Activated naive CD8-positive, alpha-beta T cell (primary cell): ENCODE data around the gene CCNJL.

Experiments
- H3K27ac Mint-ChIP-seq: one replicate; pipeline ENCODE4 v1.8.0; 2021; ENCODE audit warnings: mixed read lengths
- H3K27me3 Mint-ChIP-seq: one replicate; pipeline ENCODE4 v1.8.0; 2021; ENCODE audit warnings: mixed read lengths
- H3K36me3 Mint-ChIP-seq: one replicate; pipeline ENCODE4 v1.8.0; 2021; ENCODE audit warnings: mixed read lengths
- H3K4me1 Mint-ChIP-seq: one replicate; pipeline ENCODE4 v1.8.0; 2021; ENCODE audit warnings: low read depth, mixed read lengths
- H3K4me3 Mint-ChIP-seq: one replicate; pipeline ENCODE4 v1.8.0; 2021; ENCODE audit warnings: mild to moderate bottlenecking, mixed read lengths
- H3K9me3 Mint-ChIP-seq: one replicate; pipeline ENCODE4 v1.8.0; 2021; ENCODE audit warnings: low read depth, mixed read lengths

CCNJL gene

DNA sequence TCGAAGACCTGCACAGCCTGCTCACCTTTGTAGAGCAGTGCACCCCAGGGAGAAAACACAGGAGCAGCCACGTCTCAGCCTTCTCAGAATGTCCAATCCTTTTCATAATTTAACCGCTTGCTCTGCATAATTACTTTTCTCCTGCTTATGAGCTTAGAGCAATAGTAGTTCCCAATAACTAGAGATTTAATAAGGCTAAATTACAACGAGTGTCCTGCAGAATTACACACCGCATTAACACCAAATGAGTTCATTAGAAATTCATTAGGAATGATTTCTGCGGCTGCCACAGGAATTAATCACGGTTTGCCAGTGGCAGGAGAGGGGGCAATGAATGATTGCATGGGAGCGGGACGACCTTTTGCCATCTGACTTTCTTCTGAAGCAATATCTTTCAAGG lies 101.8 kb downstream of the CCNJL start:
- Mint-ChIP-seq H3K36me3 (no peaks in the 10 kb centered on the region), H3K4me3 (no peak overlapping the region), H3K27me3 (no peaks in the 10 kb centered on the region), H3K9me3 (no peaks in the 10 kb centered on the region), H3K4me1 (no peaks in the 10 kb centered on the region), H3K27ac (no peak overlapping the region)

DNA sequence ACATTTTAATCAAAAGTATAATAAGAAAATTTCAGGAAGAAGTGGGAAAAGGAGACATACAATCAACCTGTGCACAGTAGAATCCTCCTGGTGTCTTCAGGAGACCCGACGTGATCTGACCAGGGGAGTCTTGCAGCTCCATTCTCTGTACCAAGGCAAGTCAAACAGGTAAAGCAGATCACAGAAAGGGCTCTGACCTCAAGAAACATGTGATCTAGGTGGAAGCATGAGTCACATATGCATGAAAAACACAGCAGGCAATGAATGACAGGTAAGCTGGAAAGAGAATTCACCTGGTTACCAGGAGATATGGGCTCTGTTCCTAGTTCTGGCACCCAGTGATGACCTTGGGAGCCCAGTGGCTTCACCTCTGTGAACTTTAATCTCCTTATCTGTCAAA lies 102.4 kb downstream of the CCNJL start:
- no peaks in the 10 kb centered on the region for H3K9me3 Mint-ChIP-seq
- no peak overlapping the region for H3K4me3 Mint-ChIP-seq
- no peak overlapping the region for H3K27ac Mint-ChIP-seq
- H3K4me1 Mint-ChIP-seq, result no peaks in the 10 kb centered on the region
- H3K36me3 Mint-ChIP-seq, result no peaks in the 10 kb centered on the region
- H3K27me3 Mint-ChIP-seq, result no peaks in the 10 kb centered on the region

DNA sequence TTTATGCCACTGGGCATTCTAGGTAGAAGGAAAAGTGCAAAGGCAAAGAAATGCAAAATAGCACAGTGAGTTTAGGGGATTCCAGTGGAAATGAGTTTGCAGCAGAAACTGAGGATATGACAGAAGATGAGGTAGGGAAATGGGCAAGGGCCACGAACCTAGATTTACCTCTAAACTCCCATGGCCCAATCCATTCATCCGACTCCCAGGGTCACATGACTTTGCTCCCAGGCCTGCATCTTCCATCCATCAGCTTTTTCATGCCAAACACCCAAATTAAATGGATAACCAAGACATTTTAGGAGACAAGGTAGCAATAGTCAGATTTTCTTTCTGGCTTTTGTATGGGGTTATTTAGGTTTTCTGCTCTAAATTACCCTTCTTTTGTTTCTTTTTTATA lies 105.3 kb downstream of the CCNJL start:
- H3K4me1 Mint-ChIP-seq, result no peaks in the 10 kb centered on the region
- no peaks in the 10 kb centered on the region for H3K27me3 Mint-ChIP-seq
- H3K36me3 Mint-ChIP-seq, result no peaks in the 10 kb centered on the region
- H3K27ac Mint-ChIP-seq, result no peak overlapping the region
- no peak overlapping the region for H3K4me3 Mint-ChIP-seq
- no peaks in the 10 kb centered on the region for H3K9me3 Mint-ChIP-seq
